ENCODE data around the gene ZNF778.

ZNF778 gene

DNA sequence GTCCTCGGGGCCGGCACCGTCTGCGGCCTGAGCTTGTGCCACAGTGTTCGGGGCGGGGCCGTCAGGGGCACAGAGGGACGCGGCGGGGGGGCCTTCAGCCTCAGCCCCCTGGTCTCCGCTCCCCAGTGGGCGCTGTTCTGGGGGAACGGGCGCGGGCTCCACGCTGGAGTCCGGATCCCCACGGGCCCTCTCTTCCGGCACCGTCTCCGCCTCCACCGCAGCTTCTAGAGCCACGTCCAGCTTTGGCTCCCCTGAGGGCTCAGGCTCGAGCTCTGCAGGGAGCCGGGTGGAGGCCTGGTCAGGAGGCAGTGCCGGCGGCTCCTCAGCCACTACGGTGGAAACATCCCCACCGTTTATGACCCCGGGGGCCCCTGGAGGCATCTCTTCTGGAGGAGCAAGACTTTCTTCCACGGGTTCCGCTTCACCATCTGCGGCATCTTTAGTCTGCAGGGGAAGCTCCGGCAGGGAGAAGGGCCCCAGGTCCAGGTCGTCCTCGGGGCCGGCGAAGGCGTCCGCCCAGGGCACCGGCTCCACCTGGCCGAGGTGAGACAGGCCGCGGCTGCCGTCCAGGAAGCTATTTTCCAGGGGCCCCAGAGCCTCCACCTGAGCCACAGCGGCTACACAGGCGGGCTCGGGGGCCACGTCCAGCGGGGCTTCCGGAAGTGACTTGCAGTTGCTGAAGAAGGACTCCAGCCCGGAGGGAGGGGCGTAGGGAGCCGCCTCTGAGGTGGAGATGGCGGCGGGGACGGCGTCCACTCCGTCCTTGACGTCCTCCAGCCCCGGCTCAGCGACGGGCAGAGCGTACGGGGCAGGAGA, 62.4 kb downstream of the ZNF778 start:
- DNase-seq, result no peak

DNA sequence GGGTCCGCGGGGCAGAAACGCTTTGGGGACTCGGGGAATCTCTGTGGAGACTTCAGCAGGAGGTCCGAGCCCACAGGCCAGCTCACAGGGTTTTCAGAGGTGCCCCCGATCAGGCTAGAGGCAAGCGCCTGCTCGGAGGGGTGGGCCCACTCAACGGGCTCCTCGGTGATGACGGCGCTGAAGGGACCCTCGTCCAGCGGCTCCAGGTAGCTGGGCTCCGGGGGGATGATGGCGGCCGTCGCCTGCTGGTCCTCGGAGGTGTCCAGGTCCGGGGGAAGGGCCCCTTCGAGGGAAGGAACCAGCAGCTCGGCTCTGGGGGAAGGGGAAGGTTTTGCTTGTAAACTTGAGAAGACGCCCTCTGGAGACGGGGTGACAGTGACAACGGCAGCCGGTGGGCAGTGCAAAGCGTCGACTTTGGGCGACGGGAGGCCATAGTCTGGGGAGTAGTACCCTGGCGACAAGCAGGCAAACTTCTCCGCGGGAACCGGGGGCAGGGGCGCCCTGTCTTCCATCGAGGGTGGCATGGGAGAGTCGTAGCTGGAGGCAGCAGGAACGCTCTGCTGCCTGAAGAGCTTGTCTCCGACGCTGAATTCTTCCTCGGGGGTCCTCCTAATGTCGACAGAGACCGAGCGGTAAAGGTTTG, 63.2 kb downstream of the ZNF778 start:
- no peak for DNase-seq

DNA sequence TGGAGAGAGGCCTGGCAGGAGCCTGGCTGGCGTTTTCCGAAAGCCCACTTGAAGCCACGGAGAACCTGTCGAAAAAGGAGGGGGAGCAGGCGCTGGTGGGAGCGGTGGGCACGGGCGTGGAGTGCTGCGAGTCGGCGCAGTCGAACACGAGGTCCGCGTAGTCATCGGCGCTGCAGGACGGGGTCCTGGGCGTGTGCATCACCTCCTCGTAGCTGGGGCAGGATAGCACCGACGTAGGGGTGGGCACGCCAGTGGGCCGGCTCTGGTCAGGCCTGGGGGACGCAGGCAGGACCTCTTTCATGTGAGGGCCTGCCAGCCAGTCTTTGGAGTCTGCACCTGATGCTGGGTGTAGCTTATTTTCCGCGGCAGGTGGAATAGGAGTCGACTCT, 63.7 kb downstream of the ZNF778 start:
- no peak for DNase-seq

DNA sequence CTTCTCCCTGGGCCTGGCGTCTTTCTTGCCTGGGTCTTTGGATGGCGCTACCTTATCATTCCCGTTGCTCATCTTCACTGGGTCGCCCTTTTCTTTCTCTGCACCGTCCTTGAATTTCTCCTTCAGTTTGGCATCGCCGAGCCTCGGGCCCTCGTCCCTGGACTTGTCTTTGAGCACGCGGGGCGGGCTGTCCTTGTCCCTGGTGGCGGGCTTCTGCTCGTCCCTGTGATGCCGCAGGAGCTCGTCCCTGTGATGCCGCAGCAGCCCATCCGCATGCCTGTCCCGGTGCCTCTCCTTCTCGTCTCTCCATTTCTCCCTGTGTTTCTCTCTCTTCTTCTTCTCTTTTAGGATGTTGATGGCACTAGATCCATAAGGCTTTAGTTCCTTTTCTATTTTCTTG, 64.3 kb downstream of the ZNF778 start:
- DNase-seq, result no peak

DNA sequence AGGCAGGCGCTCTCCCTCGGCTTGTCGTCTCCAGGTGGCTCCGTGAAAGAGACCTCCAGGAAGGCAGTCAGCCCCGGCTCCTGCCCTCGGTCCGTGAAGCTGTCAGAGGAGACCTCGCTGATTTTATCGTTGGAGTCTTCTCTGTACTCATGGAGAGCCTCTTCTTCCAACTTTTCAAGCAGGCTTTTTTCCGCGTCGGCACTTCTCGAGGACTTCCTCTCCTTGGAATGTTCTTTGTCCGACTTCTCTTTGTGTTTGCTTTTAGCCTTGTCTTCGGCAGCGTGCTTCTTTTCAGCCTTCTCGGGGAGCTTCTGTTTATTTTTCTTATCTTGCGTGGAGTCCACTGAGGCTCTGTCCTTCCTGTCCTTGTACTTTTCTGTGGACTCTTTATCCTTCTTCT, 65.0 kb downstream of the ZNF778 start:
- DNase-seq, result no peak

DNA sequence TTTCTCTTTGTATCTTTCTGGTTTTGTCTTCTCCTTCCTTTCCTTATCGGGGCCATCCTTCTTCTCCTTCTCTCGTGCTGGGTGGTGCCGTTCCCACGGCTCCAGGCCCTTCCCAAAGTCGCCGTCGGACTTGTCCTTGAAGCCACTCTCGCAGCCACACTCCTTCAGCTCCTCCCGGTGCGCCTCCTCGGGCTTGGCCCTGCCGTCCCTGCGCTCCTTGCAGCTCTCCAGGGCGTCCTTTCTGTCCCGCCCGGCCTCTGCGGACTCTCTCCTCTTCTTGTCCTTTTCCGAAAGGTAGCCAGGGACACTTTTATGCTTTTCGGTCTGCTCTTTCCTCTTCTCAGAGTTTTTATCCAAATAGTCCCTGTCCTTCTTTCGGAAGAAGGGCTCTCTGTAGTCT, 65.9 kb downstream of the ZNF778 start:
- no peak for DNase-seq

DNA sequence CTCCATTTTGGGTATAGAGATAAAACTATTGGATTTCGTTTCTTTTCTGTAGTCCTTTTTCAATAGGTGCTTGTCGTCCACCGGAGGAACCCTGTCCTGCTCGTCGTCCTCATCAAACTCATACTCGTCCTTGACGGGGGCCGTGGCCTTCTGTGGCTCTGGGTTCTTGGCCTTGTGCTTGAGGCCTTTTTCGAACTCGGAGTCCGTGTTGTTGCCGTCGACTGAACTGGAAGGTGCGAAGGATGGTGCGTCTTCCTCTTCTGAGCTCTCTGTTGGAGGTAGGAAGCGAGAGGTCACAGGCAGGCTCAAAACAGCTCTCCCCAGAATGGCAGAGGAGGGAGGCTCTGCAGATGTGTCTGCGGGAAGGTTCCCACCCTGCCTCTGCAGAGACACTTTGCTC, 67.9 kb downstream of the ZNF778 start:
- DNase-seq, result no peak

DNA sequence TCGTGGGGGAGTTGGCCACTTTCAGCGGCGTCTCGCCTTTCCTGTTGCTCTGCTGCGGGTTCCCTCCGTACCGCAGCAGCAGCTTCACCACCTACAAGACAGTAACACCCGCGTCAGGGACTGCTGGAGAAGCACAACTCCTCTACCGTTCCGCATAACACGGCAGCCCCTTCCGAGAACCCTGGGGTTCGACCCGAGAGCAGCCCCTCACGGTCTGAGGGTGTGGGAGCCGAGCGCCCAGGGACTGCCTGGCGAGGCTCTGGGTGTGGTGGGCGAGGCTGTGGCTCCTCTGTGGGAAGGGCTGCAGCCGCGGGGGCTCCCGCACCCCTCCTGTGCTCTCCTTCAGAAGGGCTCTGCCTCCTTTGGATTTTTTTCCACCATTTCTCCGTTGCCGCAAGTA, 68.6 kb downstream of the ZNF778 start:
- no peak for DNase-seq

Data from COR-L47 (cell line).